NCI-H2107 treated with DMSO at 0.1 percent for 48 hours (cell line): ENCODE results near the gene CTIF.
"Not testable (repeated sequence)": the region's sequence is repeated elsewhere in the genome, so short reads cannot be mapped to it uniquely, and the experiment has no call there.

Experiments
- DNase-seq: peaks from one replicate; lab custom pipeline; 2025; ENCODE audit not compliant: unreplicated experiment; lab: John Stamatoyannopoulos, UW

The CTIF gene

GRCh38 chr18:48811401-48811800 lies 272.6 kb downstream of the CTIF start:
- no peak for DNase-seq

DNA sequence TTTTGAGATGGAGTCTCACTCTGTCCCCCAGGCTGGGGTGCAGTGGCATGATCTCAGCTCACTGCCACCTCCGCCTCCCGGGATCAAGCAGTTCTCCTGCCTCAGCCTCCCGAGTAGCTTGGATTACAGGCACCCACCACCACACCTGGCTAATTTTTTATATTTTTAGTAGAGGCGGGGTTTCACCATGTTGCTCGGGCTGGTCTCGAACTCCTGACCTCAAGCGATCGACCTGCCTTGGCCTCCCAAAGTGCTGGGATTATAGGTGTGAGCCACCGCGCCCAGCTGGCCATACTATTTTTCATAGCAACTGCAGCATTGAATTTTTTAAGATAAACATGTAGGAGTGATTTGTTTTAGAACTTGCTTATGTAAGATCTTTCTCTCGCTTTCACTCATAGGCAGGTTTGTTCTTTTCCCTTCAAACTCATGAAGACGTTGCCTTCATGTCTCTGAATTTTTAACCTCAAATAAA lies 273.2 kb downstream of the CTIF start:
- DNase-seq: not testable (repeated sequence)

GRCh38 chr18:48813321-48813720 lies 274.5 kb downstream of the CTIF start:
- no peak for DNase-seq

DNA sequence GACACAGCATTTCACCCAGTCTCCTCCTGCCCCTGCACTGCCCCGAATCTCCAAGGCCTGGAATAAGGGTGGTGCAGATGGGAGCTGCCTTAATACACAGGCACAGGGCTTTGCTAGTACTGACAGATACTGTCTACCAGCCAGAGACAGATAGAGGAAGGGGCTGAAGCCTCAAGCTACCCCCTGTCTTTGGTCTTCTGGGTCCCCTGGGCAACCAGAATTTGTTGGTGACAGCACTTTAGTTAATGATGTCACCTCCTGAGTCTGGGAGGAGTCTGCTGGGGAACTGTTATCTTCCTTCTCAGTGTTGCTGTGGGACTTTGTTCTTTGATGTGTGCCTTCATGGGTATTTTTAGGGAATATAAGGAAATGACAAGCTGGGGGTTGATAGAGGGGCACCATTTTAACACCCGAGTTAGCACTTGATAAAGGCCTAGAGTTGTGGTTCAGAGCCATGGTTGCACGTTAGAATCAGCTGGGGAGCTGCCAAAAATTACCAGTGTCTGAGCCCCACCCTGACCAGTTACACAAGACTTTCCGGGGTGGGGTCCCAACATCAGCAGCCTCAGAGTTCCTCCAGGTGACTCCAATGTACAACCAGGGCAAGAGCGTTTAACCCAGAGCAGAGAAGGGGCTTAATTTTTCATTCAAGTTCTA lies 275.1 kb downstream of the CTIF start:
- DNase-seq: no peak

DNA sequence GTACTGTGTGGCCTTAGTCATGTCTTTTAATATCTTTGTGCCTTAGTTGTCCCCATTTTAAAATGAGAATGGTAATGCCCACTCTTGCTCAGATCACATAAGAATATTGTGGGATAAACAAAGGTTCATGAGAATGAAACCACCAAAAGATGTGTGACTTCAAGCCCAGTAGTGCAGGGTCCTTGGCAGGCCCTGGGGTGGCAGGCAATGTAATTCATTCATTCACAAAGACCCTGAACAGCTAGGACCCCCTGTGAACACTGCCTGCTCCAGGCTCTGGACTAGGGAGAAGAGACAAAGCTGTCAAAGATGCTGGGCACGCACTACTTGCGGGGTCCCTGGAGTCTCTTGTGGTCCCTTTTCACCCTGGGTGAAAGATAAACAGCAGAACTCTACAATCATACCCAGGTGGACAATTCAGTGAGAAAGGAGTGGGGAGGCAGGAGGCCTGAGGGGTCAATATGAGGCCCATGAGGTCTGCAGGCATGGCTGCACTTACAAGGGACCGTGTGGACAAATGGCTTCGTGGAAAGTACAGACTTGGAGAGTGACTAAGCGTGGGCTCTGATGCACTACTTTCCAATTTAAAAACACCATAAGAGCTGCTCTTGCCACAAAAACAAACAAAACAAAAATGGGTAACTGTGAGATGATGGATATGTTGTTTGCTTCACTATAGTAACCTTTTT lies 275.8 kb downstream of the CTIF start:
- DNase-seq: no peak

DNA sequence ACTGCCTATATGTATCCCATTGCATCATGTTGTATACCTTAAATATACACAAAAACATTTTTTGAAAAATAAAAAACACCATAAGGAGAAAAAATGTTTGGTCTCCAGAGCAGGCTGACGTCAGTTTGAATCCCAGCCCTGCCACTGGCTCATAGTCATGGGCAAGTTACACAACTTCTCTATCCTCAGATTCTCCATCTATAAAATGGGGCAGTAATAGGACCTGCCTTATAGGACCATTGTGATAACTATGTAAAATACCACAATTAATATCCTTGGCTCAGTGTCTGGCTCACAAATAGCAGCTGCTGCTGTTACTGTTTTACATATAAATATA lies 276.3 kb downstream of the CTIF start:
- DNase-seq: no peak

- DNase-seq: no peak
Observed at GRCh38 chr18:48815581-48816324, 276.9 kb downstream of the CTIF start.

DNA sequence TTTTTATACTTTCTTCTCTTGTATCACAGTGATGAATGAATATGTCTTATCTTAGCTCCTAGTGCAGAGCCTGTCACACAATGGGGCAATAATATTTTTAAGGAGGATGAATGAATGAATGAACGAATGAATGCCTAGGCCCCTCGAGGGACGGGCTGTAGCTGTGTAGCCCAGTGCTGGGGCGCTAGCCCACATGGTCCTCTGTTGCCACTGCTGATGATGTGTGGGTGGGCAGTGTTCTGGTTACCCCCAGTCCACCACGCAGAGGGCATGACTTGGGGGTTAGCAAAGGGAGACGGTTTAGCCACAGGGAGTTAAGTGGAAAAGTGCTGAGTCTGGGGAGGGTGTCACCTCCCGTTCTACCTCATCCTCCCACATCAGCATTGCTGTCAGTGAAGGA lies 277.7 kb downstream of the CTIF start:
- DNase-seq: no peak

- DNase-seq: no peak
Observed at GRCh38 chr18:48817021-48817461, 278.2 kb downstream of the CTIF start.

GRCh38 chr18:48818329-48819254 lies 279.8 kb downstream of the CTIF start:
- DNase-seq: peak; percentile 47

DNA sequence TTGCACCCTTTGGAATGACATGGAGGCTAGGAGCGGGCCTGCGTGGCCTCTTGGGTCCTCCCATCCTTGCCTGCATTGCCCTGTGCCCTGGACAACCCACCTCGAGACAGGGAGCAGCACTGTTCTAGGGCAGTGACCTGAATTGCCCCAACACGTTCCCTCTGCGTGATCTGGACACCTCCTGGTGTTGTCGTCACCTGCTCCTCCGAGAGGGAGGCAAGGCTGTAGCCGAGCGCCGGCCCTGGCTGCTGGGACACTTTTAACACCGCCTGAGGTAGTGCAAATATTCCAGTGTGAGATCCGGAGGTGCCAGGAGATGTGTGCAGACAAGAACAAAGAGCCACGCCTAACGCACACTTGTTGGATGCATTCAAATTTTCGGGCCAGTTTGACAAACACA lies 280.4 kb downstream of the CTIF start:
- no peak for DNase-seq

DNA sequence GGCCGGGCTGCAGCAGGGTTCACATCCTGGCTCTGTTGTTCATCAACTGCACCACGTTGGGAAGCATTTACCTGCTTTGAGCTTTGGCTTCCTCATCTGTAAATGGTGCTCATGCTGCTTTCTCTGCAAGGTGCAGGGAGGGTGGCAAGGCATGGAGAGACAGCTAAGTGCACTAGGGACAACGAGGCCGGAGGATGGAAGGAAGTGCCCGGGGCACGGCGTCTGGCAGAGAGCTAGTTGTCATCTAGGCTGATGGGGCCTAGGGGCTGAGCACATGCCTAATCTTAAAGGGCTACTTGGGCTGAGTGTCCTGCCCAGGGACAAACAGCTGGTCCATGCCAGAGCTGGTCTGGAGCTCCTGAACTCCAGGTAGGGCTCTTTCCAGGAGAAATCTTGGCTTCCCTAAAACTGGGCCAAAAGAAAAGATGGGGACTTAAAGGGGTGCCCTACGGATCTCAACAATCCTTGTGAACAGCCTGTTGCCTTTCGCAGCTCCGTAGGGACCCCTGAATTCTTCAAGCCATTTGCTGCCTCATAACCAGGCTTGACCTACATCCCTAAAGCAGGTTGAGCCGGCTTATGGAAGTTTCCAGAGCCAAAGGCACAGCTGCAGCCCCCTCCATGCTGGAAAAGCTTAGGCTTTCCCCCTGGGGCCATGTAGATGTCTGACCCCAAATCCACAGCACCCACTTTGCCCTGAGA lies 281.1 kb downstream of the CTIF start:
- no peak for DNase-seq

DNA sequence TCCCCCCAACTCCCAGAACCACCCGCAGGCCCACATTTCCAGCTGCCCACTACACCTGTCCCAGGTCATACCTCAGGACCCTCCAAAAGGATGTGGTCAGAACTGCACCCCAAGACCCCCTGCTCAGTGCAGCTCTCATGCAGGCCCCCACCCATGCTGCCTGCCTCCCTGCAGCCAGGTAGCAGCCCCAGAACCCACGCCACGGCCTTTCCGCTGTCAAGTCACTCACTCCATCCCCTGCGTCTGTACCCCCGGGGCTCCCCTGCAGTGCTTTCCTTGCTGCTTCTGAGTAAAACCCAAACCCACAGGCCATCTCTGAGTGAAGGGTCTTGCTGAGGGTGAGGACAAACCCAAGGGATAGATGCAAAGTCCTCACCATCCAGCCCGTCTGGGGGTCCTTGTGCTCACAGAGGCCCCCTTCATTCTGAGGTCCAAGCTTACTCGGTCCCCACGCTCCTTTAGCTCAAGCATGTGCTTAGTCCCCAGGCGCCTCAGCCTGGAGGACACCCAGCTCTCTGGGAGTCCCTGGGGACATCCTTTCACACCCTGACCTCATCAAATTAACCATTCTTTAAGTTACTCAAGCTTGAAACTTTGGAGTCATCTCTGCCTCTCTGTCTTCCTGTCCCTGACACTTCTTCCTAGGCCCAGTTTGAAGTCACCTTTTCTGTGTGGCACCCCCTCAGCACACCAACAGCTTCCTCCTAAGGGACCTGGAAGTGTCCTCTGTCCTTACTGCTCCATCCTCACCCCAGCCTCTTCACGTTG lies 281.8 kb downstream of the CTIF start:
- no peak for DNase-seq

DNA sequence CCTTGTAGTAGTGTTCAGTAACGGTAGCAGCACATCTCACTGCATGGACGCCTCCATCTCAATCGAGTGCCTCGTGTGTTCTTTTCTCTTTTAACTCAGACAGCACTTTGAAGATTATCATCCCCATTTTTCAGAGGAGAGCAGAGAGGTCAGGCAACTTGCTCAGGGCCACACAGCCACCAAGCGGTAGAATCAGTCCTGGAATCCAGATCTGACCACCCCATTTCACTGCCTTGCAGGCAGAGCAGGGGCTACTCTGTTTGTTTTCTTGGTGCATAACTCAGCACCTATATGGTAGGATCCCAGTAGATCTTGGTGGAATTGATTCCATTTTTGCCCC lies 282.4 kb downstream of the CTIF start:
- DNase-seq: no peak

DNA sequence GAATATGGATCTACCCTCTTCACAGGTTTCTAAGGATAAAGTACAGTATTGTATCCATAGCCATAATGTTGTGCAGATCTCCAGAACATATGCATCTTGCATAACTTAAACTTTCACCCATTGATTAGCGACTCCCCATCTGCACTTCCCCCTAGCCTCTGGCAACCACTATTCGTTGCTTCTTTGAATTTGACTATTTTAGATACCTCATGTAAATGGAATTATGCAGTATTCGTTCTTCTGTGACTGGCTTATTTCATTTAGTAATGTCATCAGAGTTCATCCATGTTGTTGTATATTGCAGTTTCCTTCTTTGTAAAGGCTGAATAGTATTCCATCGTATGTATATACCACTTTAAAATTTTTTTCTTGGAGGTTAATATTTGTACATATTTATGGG lies 283.0 kb downstream of the CTIF start:
- DNase-seq: no peak

GRCh38 chr18:48824231-48824970 lies 285.6 kb downstream of the CTIF start:
- DNase-seq: no peak

DNA sequence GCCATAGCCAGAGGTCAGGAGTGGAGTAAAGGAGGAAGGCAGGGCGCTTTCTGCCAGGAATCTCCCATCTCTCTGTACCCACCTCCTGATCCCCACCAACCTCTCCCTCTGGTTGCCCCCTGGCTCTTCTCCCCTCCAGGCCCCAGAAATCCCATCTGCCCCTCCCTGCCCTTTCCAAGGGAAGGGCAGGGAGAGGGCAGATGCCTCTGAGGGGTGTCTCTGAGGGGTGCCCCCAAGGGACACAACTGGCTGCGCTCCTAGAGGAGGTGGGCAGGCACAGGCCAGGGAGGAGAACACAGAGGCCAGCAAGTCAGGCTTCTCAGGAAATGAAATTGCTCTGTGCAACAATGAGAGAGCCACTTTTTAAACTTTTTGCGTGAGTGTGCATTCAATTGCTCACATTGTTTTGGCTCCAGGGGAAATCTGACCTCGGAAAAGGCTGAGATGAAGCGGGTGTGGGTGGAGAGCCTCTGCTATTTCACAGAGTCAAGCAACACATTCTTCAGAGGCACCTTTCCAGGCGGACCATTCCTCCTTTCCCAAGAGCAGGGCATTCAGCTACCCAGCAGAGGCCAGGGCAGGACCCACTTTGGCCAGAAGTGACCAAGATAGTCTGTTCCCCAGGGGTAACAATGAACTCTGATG lies 286.4 kb downstream of the CTIF start:
- no peak for DNase-seq

DNA sequence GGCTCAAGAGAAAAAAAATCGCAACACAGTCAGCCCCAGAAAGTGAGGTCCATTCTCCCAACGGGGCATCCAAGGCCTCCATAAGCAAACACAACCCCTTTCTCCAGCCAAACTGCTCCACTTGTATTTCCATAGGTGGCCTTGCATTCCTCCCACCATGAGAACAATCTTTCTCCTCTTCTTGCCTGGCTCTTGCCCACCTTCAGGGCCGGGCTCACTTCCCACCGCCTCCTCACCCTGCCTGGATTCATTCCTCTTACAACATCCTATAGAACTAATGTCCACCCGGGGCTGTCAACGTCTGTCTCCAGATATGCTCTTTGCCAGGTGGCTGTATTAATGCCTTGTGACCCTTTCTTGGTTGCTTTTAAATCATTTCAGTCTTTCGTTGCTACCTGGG lies 287.4 kb downstream of the CTIF start:
- DNase-seq: no peak

- DNase-seq: no peak
Observed at GRCh38 chr18:48826806-48827205, 288.0 kb downstream of the CTIF start.
